Endothelial cell of umbilical vein (primary cell): Measurements from ENCODE around the gene ANKDD1B. TPM values are rescaled to one million over a fixed set of nuclear protein-coding genes. Genes with fewer than 3 reads are reported as not detected.

Experiments used
- BruUV-seq: library from RNA; stranded (reverse); fragments of 400-500 nt; replicated peaks from 2 replicates; lab custom pipeline; 2021; lab: Mats Ljungman, UMichigan
- CTCF ChIA-PET: fragments of 300-600, 350-600 bp; sonication (Branson Sonifier 250); formaldehyde crosslinking; loops from one replicate; lab custom pipeline; 2021; ENCODE audit warnings: antibody characterized with exemption, inconsistent platforms; lab: Charles Lee
- POLR2A ChIA-PET: fragments of 300-600, 350-600 bp; sonication (Branson Sonifier 250); formaldehyde crosslinking; loops from one replicate; lab custom pipeline; 2021; ENCODE audit warnings: antibody characterized with exemption, inconsistent platforms; lab: Charles Lee
- DNase-seq: peaks from one replicate; pipeline ENCODE4 v3.0.0-alpha.2; 2011; ENCODE audit warnings: low read depth, low spot score
- FAIRE-seq: peaks from 2 replicates; lab custom pipeline; 2011; peaks lifted over from hg19 to GRCh38; lab: Jason Lieb, UNC
- H2AFZ ChIP-seq: 2 replicates; pipeline ENCODE4 v1.6.0; 2012; ENCODE audit warnings: low read depth, low read length, control low read depth, inconsistent platforms
- H3K27ac ChIP-seq: 2 replicates; pipeline ENCODE4 v1.5.1; 2011; ENCODE audit warnings: low read depth, mild to moderate bottlenecking, control low read depth, low read length, moderate library complexity; ENCODE audit not compliant: insufficient read depth
- H3K27me3 ChIP-seq, 2 experiments: 2 replicates each; pipeline versions ENCODE4 v1.6.0 to v1.6.1; 2011; ENCODE audit warnings: low read length in 2 of 2, mixed read lengths in 1 of 2; ENCODE audit not compliant: control insufficient read depth in 2 of 2, insufficient read depth in 2 of 2
- H3K36me3 ChIP-seq, 2 experiments: 2 replicates in 1 of 2; 3 replicates in 1 of 2; pipeline ENCODE4 v1.5.1; 2011; ENCODE audit warnings: low read length in 2 of 2, mild to moderate bottlenecking in 1 of 2, moderate library complexity in 1 of 2; ENCODE audit not compliant: control insufficient read depth in 2 of 2, insufficient read depth in 2 of 2; ENCODE audit errors: extremely low read depth in 1 of 2
- H3K4me1 ChIP-seq: 3 replicates; pipeline ENCODE4 v1.5.1; 2011; ENCODE audit warnings: mild to moderate bottlenecking, low read length; ENCODE audit not compliant: control insufficient read depth, insufficient read depth; ENCODE audit errors: extremely low read depth
- H3K4me2 ChIP-seq: 2 replicates; pipeline ENCODE4 v1.6.1; 2011; ENCODE audit warnings: low read length, control low read depth, mixed read lengths; ENCODE audit not compliant: insufficient read depth
- H3K4me3 ChIP-seq, 3 experiments: fragments of 200-600 bp in 1 of 3; sonication (generic), shearing (Covaris generic) in 1 of 3; replicated peaks in 1 of 3; 2 replicates each; pipeline ENCODE4 v1.5.1; 2011 to 2016; ENCODE audit warnings: control low read depth in 3 of 3, low read length in 3 of 3, mild to moderate bottlenecking in 2 of 3, inconsistent platforms in 1 of 3, low read depth in 1 of 3, moderate library complexity in 1 of 3; ENCODE audit not compliant: insufficient read depth in 1 of 3
- H3K79me2 ChIP-seq: 2 replicates; pipeline ENCODE4 v1.6.0; 2012; ENCODE audit warnings: low read length, inconsistent platforms; ENCODE audit not compliant: control insufficient read depth, insufficient read depth
- H3K9ac ChIP-seq: replicated peaks from 2 replicates; pipeline ENCODE3; 2011; ENCODE audit warnings: low read length, control low read depth; ENCODE audit not compliant: insufficient read depth; ENCODE audit errors: extremely low read depth
- H3K9me1 ChIP-seq: replicated peaks from 3 replicates; pipeline ENCODE4 v1.6.0; 2011; ENCODE audit warnings: mild to moderate bottlenecking, low read length; ENCODE audit not compliant: control insufficient read depth, insufficient read depth; ENCODE audit errors: extremely low read depth
- H3K9me3 ChIP-seq: replicated peaks from 2 replicates; pipeline ENCODE4 v1.5.1; 2012; ENCODE audit warnings: low read length, inconsistent platforms; ENCODE audit not compliant: control insufficient read depth, insufficient read depth
- H4K20me1 ChIP-seq: replicated peaks from 2 replicates; pipeline ENCODE3; 2011; ENCODE audit warnings: mild to moderate bottlenecking, low read length; ENCODE audit not compliant: control insufficient read depth, insufficient read depth; ENCODE audit errors: extremely low read depth
- EZH2 ChIP-seq: IDR thresholded peaks from 2 replicates; pipeline ENCODE4 v1.6.1; 2012; ENCODE audit warnings: borderline replicate concordance, low read depth, mild to moderate bottlenecking, moderate library complexity, low read length, inconsistent platforms; ENCODE audit not compliant: severe bottlenecking
- FOS ChIP-seq: IDR thresholded peaks from 2 replicates; pipeline ENCODE4 v1.6.1; 2011; ENCODE audit warnings: mild to moderate bottlenecking, low read length, moderate library complexity, borderline replicate concordance; ENCODE audit not compliant: insufficient read depth
- GATA2 ChIP-seq: IDR thresholded peaks from 2 replicates; pipeline ENCODE4 v1.7.0; 2011; ENCODE audit warnings: low read depth, mild to moderate bottlenecking, moderate library complexity, mixed read lengths, low read length; ENCODE audit not compliant: insufficient read length, insufficient read depth
- JUN ChIP-seq: IDR thresholded peaks from 2 replicates; pipeline ENCODE4 v1.6.1; 2011; ENCODE audit warnings: borderline replicate concordance, low read depth; ENCODE audit not compliant: insufficient read length, insufficient read depth
- MYC ChIP-seq: IDR thresholded peaks from one replicate; pipeline ENCODE4 v1.6.1; 2011; ENCODE audit warnings: mild to moderate bottlenecking, low read depth, low read length
- POLR2A ChIP-seq: IDR thresholded peaks from 2 replicates; pipeline ENCODE4 v1.6.1; 2012; ENCODE audit warnings: low read depth, mild to moderate bottlenecking, control low read depth, low read length
- POLR2AphosphoS5 ChIP-seq: IDR thresholded peaks from 2 replicates; pipeline ENCODE4 v1.6.1; 2012; ENCODE audit warnings: low read depth, mild to moderate bottlenecking, control low read depth, low read length, moderate library complexity; ENCODE audit not compliant: insufficient read depth
- dilution Hi-C: fragments of 300-500 bp; cut with MboI; formaldehyde crosslinking; loops from one replicate; pipeline ENCODE4 v1.15.0; 2019; ENCODE audit warnings: low sequenced_read_pairs; ENCODE audit not compliant: extremely low pct_ligation_motif_present
- intact Hi-C: fragments of 100-400 bp; cut with micrococcal nuclease; formaldehyde crosslinking; loops from one replicate; pipeline ENCODE4 v1.10.0; 2022
- polyA plus RNA-seq, 4 experiments: library from polyadenylated mRNA; depleted of rRNA in 3 of 4; stranded (reverse) in 3 of 4; unstranded in 1 of 4; fragments of >200 nt; gene quantifications; 2 replicates each; pipeline versions ENCODE4 v1.2.1 to v1.2.3, GENCODE V29; 2011 to 2012; ENCODE audit warnings: missing spikeins in 1 of 4
- total RNA-seq: library from RNA; stranded (reverse); gene quantifications from 2 replicates; pipeline ENCODE4 v1.2.3, GENCODE V29; 2021
- TF ChIP-seq, protein P1 (sequence below), 2 donors: IDR thresholded peaks; 1 replicate in 1 of 2; 2 replicates in 1 of 2; pipeline ENCODE4 v1.5.1; 2011; ENCODE audit warnings: low read length in 2 of 2, mild to moderate bottlenecking in 2 of 2, moderate library complexity in 2 of 2, control low read depth in 1 of 2, inconsistent platforms in 1 of 2, low read depth in 1 of 2; ENCODE audit not compliant: insufficient read depth in 1 of 2; ENCODE audit errors: extremely low read depth in 1 of 2
- TF ChIP-seq, protein P2 (sequence below): IDR thresholded peaks from 2 replicates; pipeline ENCODE4 v1.6.1; 2011; ENCODE audit not compliant: insufficient read depth, insufficient read length

The ANKDD1B gene
- total and polyA plus RNA-seq, 2 donors (not counting 3 experiments of a cell fraction or from before 2014, with no cell fraction given), result 0.15 to 0.71 TPM

GRCh38 chr5:75701856-75702255, 90.6 kb downstream of the ANKDD1B start:
- intact Hi-C loops (no loop called here), dilution Hi-C loops (no loop called here)
- POLR2A ChIA-PET, result no interaction called here
- Histone ChIP-seq H3K36me3 (peaks cover 2 to 3% of the 10 kb centered on the region in 2 experiments), H3K9ac (no peak overlapping the region), H3K4me2 (no peak overlapping the region), H2AFZ (no peak overlapping the region), H3K9me1 (no peaks in the 10 kb centered on the region), H3K79me2 (no peaks in the 10 kb centered on the region), H3K27ac (no peak overlapping the region), H3K27me3 (no peaks in the 10 kb centered on the region), H3K4me1 (no peaks in the 10 kb centered on the region), H4K20me1 (no peaks in the 10 kb centered on the region), H3K9me3 (no peaks in the 10 kb centered on the region), H3K4me3 (no peak overlapping the region)
- DNase-seq (no peak), FAIRE-seq (no peak)
- CTCF ChIA-PET, result no interaction called here
- BruUV-seq, result no TSS peak
- no peak for TF ChIP-seq JUN

- Histone ChIP-seq H3K9me3 (no peaks in the 10 kb centered on the region), H3K9ac (no peak overlapping the region), H4K20me1 (no peaks in the 10 kb centered on the region), H2AFZ (no peak overlapping the region), H3K9me1 (no peaks in the 10 kb centered on the region), H3K4me1 (no peaks in the 10 kb centered on the region), H3K4me3 (no peak overlapping the region), H3K79me2 (peaks cover 3% of the 10 kb centered on the region), H3K27me3 (no peaks in the 10 kb centered on the region), H3K4me2 (no peak overlapping the region), H3K36me3 (peaks cover 2 to 6% of the 10 kb centered on the region in 2 experiments), H3K27ac (no peak overlapping the region)
- DNase-seq (no peak), FAIRE-seq (no peak)
- no TSS peak for BruUV-seq
- ChIA-PET POLR2A (no interaction called here), CTCF (interaction anchor here (1.0 to 1.1 kb wide), 2 partner anchors 11 to 25 kb away, joined by 3 read pairs; partner anchors contain the start of gene POC5)
- TF ChIP-seq POLR2A, result no peak
- TF ChIP-seq GATA2, result no peak
- no peak for TF ChIP-seq JUN
- TF ChIP-seq MYC, result no peak
- no peak for TF ChIP-seq EZH2
- TF ChIP-seq, protein P1, sequence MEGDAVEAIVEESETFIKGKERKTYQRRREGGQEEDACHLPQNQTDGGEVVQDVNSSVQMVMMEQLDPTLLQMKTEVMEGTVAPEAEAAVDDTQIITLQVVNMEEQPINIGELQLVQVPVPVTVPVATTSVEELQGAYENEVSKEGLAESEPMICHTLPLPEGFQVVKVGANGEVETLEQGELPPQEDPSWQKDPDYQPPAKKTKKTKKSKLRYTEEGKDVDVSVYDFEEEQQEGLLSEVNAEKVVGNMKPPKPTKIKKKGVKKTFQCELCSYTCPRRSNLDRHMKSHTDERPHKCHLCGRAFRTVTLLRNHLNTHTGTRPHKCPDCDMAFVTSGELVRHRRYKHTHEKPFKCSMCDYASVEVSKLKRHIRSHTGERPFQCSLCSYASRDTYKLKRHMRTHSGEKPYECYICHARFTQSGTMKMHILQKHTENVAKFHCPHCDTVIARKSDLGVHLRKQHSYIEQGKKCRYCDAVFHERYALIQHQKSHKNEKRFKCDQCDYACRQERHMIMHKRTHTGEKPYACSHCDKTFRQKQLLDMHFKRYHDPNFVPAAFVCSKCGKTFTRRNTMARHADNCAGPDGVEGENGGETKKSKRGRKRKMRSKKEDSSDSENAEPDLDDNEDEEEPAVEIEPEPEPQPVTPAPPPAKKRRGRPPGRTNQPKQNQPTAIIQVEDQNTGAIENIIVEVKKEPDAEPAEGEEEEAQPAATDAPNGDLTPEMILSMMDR (IDR thresholded peaks at IDR 0.05; ENCODE audit: extremely low read depth in 1 of 2, insufficient read depth in 1 of 2, low read depth in 1 of 2, low read length in 2 of 2), result no peak
- TF ChIP-seq FOS, result no peak
- TF ChIP-seq POLR2AphosphoS5, result no peak
- TF ChIP-seq, protein P2, sequence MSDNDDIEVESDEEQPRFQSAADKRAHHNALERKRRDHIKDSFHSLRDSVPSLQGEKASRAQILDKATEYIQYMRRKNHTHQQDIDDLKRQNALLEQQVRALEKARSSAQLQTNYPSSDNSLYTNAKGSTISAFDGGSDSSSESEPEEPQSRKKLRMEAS, result no peak
- intact Hi-C loops (no loop called here), dilution Hi-C loops (no loop called here)
These were observed 94.8 kb downstream of the ANKDD1B start for GRCh38 chr5:75706016-75706415.
